T-helper 2 cell (primary cell): ENCODE results near the gene HDDC3.
"Not testable (repeated sequence)": the region's sequence is repeated elsewhere in the genome, so short reads cannot be mapped to it uniquely, and the experiment has no call there.

Experiments
- DNase-seq, 5 experiments: peaks; one replicate each; pipeline versions ENCODE4 v3.0.0 to v3.0.0-alpha.2; 2012 to 2022

Gene HDDC3

GRCh38 chr15:90909976-90910375 is 22.4 kb downstream of the HDDC3 start:
- DNase-seq, result no peak

DNA sequence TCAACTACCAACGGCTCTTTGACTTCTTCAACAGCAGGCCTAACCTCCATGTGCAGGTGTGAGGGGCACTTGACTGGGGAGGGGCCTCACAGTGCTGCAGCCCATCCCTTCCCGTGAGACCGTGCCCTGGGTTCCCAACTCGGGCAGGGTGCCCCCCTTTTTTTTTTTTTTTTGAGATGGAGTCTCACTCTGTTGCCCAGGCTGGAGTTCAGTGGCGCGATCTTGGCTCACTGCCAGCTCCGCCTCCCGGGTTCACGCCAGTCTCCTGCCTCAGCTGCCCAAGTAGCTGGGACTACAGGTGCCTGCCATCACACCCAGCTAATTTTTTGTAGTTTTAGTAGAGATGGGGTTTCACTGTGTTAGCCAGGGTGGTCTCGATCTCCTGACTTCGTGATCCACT is 22.9 kb downstream of the HDDC3 start:
- DNase-seq, result not testable (repeated sequence)

GRCh38 chr15:90907838-90908507 is 24.4 kb downstream of the HDDC3 start:
- no peak for DNase-seq

DNA sequence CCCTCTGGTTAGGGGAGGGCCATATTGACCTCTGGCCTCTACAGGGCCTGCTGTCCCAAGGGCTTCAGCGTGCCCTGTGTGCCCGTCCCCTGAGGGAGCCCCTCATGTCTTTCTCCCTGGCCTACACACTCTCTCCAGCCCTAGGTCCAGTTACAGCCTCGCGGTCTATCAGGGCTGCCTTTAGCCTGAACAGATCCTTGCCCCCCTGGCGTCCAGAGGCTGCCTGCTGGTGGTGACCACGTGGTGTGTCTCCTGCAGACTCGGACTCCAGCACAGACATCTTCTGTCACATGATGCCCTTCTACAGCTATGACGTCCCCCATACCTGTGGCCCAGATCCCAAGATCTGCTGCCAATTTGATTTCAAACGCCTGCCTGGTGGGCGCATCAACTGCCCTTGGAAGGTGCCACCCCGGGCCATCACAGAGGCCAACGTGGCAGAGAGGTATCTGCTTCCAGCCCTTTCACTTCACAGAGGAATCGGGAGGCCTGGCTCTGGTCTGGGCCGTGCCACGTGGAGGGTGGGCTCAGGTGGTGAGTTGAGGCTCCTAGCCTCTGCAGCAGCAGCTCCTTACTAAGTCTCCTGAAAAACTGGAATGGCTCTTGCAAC is 25.2 kb downstream of the HDDC3 start:
- no peak for DNase-seq

DNA sequence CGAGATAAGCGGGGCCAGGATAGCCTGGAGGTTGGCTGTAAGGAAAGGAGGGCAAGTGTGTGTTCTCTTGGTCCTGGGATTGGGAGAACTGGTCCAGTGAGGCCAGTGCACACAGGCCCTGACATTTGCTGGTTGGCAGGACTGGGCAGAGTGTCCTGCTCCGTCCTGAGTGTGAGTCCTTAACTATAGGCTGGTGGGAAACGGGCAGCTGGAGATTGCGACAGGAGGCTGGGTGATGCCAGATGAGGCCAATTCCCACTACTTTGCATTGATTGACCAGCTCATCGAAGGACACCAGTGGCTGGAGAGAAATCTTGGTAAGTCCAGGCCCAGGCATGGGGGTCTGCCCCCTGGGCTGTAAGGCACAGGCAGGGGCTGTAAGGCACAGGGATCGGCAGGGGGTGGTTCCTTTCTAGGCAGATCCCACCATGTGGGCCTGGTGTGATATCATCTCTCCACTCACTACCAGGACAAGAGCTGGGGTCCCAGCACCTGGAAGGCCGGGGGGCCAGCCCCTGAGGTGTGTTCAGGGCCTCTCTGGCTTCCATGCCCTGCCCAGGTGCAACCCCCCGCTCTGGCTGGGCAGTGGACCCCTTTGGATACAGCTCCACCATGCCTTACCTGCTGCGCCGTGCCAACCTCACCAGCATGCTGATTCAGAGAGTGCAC is 26.0 kb downstream of the HDDC3 start:
- no peak for DNase-seq

DNA sequence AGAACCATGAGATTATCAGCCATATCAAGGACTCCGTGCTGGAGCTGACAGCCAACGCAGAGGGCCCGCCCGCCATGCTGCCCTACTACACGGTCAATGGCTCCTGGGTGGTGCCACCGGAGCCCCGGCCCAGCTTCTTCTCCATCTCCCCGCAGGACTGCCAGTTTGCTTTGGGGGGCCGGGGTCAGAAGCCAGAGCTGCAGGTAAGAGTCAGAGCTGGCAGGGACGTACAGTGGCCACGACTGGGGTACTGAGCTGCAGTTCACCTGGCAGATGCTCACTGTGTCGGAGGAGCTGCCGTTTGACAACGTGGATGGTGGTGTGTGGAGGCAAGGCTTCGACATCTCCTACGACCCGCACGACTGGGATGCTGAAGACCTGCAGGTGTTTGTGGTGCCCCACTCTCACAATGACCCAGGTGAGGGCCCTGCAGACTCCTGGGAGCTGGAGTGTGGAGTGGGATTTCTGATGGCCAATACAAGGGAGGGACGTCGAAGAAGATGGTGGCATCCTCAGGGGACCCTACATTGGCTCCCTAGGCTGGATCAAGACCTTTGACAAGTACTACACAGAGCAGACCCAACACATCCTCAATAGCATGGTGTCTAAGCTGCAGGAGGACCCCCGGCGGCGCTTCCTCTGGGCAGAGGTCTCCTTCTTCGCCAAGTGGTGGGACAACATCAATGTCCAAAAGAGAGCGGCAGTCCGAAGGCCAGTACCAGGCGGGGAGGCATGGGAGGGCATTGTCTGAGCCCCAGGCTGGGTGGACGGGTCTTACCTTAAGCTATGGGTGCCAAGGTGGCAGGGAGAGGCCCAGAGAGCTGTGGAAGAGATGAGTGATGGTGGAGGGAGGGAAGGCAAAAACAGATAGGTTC is 26.8 kb downstream of the HDDC3 start:
- no peak for DNase-seq

- DNase-seq, result no peak
Measured at GRCh38 chr15:90904746-90905145, 27.6 kb downstream of the HDDC3 start.

GRCh38 chr15:90903733-90904536 is 28.4 kb downstream of the HDDC3 start:
- DNase-seq, result no peak

DNA sequence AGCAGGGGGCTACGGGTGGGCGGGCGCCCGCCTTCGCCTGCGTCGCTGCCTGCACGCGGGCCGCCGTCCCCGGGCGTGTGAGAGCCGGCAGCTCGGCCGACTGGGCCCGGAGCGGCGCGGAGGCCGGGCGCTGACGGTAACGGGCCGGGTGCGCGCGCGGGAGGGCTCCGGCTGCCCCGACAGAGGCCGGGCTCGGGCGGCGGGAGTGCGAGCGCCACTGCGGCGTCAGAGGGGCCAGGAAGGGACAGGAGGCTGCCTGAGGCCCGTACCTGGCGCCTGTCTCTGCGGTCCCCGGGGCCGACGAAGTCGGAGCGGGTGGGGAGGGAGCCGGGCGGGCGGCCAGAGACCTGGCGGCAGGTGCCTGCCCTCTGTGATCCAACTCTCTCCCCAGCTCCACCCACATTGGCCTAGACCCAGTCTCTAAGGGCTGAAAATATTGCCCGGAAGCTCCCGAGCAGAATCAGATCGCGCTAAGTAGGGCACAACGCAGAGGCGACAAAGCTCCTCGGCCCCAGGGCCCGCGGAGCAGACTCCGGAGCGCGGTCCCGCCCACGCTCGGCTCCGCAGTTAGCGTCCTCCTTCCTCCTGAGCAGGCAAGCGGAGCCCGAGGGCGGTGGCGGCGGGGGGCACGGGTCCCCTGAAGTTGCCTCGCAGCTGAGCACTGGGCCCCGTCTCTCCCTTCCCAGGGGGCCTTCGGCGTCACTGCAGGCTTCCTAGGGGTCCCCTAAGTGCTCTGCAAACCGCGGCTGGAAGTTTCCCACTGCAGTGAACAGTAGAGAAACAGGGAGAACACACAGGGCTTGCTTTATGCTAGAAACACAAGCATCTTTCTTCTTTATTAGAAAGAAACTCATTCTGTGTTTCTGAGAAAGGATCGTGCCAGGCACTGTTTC is 29.3 kb downstream of the HDDC3 start, which contains the start of gene MAN2A2:
MAN2A2 (plus strand) TSS at position 463 of the 893 bp plus-strand sequence. CDS start 906 bp downstream, outside the sequence.
- DNase-seq, result peak; percentile 25 to 85 (median 65)

- DNase-seq, result peak; percentile 49 to 82 (median 58)
Measured at GRCh38 chr15:90902040-90902839, 30.1 kb downstream of the HDDC3 start.

GRCh38 chr15:90901175-90902039 is 30.9 kb downstream of the HDDC3 start:
- no peak for DNase-seq

DNA sequence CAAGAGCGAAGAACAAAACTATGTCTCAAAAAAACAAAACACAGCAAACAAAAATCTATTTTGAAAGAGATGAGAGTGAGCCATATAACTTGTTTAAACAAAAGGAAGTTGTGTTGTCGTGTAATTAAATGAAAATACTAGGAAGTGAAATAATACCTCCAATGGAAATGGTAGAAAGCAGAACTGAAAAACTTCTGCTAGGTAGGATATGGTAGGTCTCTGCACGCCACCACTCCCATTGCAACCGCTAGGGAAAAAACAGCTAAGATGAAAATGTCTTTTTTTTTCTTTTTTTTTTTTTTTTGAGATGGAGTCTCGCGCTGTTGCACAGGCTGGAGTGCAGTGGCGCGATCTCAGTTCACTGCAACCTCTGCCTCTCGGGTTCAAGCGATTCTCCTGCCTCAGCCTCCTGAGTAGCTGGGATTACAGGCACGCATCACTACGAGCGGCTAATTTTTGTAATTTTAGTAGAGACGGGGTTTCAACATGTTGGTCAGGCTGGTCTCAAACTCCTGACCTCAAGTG is 35.2 kb downstream of the HDDC3 start:
- not testable (repeated sequence) for DNase-seq

GRCh38 chr15:90895571-90896117 is 36.7 kb downstream of the HDDC3 start:
- DNase-seq, result no peak

DNA sequence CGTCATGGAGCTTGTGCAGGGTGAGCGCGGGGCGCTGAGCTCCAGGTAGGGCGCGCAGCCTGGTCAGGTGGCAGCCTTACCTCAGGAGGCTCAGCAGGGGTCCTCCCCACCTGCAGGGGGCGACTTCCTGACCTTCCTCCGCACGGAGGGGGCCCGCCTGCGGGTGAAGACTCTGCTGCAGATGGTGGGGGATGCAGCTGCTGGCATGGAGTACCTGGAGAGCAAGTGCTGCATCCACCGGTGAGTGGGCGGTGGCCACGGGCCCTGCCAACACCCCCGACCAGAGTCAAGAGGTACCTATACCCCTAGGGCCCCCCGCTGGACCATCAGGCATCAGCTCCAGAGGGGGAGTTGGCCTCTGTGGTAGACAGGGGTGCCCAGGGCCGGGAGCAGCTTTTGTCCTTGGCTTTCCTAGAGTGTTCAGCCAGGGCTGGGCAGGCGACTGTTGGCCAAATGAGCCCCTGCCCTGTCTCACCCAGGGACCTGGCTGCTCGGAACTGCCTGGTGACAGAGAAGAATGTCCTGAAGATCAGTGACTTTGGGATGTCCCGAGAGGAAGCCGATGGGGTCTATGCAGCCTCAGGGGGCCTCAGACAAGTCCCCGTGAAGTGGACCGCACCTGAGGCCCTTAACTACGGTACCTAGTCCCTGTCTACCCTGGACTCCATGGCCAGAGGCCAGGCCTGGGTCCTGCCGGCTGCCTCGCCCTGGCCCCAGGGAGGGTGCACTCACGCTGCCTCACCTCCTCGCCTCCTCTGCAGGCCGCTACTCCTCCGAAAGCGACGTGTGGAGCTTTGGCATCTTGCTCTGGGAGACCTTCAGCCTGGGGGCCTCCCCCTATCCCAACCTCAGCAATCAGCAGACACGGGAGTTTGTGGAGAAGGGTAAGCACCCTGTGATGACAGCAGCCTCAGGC is 38.9 kb downstream of the HDDC3 start:
- no peak for DNase-seq

- no peak for DNase-seq
Measured at GRCh38 chr15:90892498-90893174, 39.7 kb downstream of the HDDC3 start.

GRCh38 chr15:90892023-90892422 is 40.3 kb downstream of the HDDC3 start:
- DNase-seq, result no peak
